ENCODE measurements around the gene COX7A2L.
"Not testable (repeated sequence)": the region's sequence is repeated elsewhere in the genome, so short reads cannot be mapped to it uniquely, and the experiment has no call there.

COX7A2L gene

GRCh38 chr2:42353792-42354429 is 7.1 kb downstream of the COX7A2L start:
- DNase-seq (ENCODE audit: extremely low read depth, insufficient read length), result no peak
- H3K4me3 ChIP-seq (replicated peaks; ENCODE audit: low read depth, low read length), result no peak overlapping the region
- H3K27me3 ChIP-seq (replicated peaks; ENCODE audit: control insufficient read depth, insufficient read depth, low read length), result no peaks in the 10 kb centered on the region
- TF ChIP-seq CTCF (IDR thresholded peaks at IDR 0.05; ENCODE audit: insufficient read depth, low read length, poor library complexity, severe bottlenecking), result no peak
- H3K36me3 ChIP-seq (ENCODE audit: control insufficient read depth, insufficient read depth, low read length), result peaks cover 8% of the 10 kb centered on the region

GRCh38 chr2:42351864-42352263 is 9.2 kb downstream of the COX7A2L start:
- Histone ChIP-seq H3K36me3 (ENCODE audit: control insufficient read depth, insufficient read depth, low read length) (peaks cover 10% of the 10 kb centered on the region), H3K4me3 (replicated peaks; ENCODE audit: low read depth, low read length) (no peak overlapping the region), H3K27me3 (replicated peaks; ENCODE audit: control insufficient read depth, insufficient read depth, low read length) (no peaks in the 10 kb centered on the region)
- TF ChIP-seq CTCF (IDR thresholded peaks at IDR 0.05; ENCODE audit: insufficient read depth, low read length, poor library complexity, severe bottlenecking), result no peak
- no peak for DNase-seq (ENCODE audit: extremely low read depth, insufficient read length)

- no peak overlapping the region for H3K4me3 ChIP-seq (replicated peaks; ENCODE audit: low read depth, low read length)
- H3K27me3 ChIP-seq (replicated peaks; ENCODE audit: control insufficient read depth, insufficient read depth, low read length), result no peaks in the 10 kb centered on the region
- H3K36me3 ChIP-seq (ENCODE audit: control insufficient read depth, insufficient read depth, low read length), result peaks cover 15% of the 10 kb centered on the region
- TF ChIP-seq CTCF (IDR thresholded peaks at IDR 0.05; ENCODE audit: insufficient read depth, low read length, poor library complexity, severe bottlenecking), result no peak
- no peak for DNase-seq (ENCODE audit: extremely low read depth, insufficient read length)
These were observed 10.5 kb downstream of the COX7A2L start for GRCh38 chr2:42350434-42351063.

- no peak overlapping the region for H3K4me3 ChIP-seq (replicated peaks; ENCODE audit: low read depth, low read length)
- TF ChIP-seq CTCF (IDR thresholded peaks at IDR 0.05; ENCODE audit: insufficient read depth, low read length, poor library complexity, severe bottlenecking), result no peak
- DNase-seq (ENCODE audit: extremely low read depth, insufficient read length), result no peak
- no peaks in the 10 kb centered on the region for H3K27me3 ChIP-seq (replicated peaks; ENCODE audit: control insufficient read depth, insufficient read depth, low read length)
- peaks cover 18% of the 10 kb centered on the region for H3K36me3 ChIP-seq (ENCODE audit: control insufficient read depth, insufficient read depth, low read length)
These were observed 12.8 kb downstream of the COX7A2L start for GRCh38 chr2:42348113-42348805.

- DNase-seq (ENCODE audit: extremely low read depth, insufficient read length); H3K27me3 ChIP-seq (replicated peaks; ENCODE audit: control insufficient read depth, insufficient read depth, low read length): not testable (repeated sequence)
- H3K36me3 ChIP-seq (ENCODE audit: control insufficient read depth, insufficient read depth, low read length), result peaks cover 18% of the 10 kb centered on the region
These were observed 13.5 kb downstream of the COX7A2L start for GRCh38 chr2:42347518-42347917.

GRCh38 chr2:42346856-42347255 is 14.2 kb downstream of the COX7A2L start:
- H3K36me3 ChIP-seq (ENCODE audit: control insufficient read depth, insufficient read depth, low read length), result peaks cover 16% of the 10 kb centered on the region
- not testable (repeated sequence) for H3K27me3 ChIP-seq (replicated peaks; ENCODE audit: control insufficient read depth, insufficient read depth, low read length); H3K4me3 ChIP-seq (replicated peaks; ENCODE audit: low read depth, low read length); DNase-seq (ENCODE audit: extremely low read depth, insufficient read length)

More at GRCh38 chr2:42347518-42347917, 13.5 kb downstream of the COX7A2L start:
- not testable (repeated sequence) for H3K4me3 ChIP-seq (replicated peaks; ENCODE audit: low read depth, low read length)

Measured in GM06990 (cell line).